GM12872 (cell line): Measurements from ENCODE around the gene GNA14.

Source experiments
- TF ChIP-seq, protein P1 (sequence below): IDR thresholded peaks from 3 replicates; pipeline ENCODE4 v1.5.1; 2011; ENCODE audit warnings: low read depth, mild to moderate bottlenecking, low read length, moderate library complexity; ENCODE audit not compliant: insufficient read depth

Gene GNA14

DNA sequence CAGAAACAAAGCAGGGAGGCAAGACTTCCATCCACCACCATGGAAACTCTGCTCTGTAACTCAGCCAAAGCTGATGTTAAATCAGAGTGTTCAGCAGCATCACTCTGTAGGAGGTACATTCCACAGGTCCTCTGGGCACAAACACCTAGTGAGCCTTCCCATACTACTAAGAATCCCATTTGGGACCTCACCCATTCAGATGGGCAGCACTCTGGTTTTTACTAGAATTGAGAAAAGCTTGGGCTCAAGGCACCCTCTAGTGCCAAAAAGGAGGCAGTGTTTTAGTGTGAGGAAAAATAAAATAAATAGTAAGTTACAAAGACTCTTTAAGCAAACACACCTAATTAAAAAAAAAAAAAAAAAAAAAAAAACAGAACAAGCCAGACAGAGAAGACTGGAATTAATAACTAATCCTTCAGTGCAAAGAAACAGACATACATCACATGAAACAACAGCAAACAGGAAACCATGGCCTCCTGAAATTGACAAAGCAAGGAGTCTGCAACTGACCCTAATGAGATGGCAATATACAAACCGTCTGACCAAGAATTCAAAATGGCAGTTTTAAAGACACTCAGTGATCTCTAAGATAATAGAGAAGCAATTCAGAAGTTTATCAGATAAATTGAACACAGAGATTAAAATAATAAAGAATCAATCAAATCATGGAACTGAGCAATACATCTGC, 159.5 kb downstream of the GNA14 start:
- TF ChIP-seq, protein P1, sequence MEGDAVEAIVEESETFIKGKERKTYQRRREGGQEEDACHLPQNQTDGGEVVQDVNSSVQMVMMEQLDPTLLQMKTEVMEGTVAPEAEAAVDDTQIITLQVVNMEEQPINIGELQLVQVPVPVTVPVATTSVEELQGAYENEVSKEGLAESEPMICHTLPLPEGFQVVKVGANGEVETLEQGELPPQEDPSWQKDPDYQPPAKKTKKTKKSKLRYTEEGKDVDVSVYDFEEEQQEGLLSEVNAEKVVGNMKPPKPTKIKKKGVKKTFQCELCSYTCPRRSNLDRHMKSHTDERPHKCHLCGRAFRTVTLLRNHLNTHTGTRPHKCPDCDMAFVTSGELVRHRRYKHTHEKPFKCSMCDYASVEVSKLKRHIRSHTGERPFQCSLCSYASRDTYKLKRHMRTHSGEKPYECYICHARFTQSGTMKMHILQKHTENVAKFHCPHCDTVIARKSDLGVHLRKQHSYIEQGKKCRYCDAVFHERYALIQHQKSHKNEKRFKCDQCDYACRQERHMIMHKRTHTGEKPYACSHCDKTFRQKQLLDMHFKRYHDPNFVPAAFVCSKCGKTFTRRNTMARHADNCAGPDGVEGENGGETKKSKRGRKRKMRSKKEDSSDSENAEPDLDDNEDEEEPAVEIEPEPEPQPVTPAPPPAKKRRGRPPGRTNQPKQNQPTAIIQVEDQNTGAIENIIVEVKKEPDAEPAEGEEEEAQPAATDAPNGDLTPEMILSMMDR: peak; percentile 42

DNA sequence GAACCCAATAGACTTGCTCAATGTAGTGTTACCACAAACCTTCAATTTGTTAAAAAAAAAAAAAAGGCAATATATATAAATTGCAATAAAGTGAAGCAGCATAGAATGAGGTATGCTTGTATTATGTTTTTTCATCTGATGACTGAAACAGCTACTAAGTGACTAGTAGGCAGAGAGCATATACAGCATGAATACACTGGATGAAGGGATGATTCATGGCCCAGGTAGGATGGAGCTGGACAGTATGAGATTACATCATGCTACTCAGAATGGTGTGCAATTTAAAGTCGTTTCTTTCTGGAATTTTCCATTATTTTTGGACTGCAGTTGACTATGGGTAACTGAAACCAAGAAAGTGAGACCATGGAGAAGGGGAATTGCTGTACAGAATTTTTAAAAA, 161.2 kb downstream of the GNA14 start:
- TF ChIP-seq, protein P1: no peak

DNA sequence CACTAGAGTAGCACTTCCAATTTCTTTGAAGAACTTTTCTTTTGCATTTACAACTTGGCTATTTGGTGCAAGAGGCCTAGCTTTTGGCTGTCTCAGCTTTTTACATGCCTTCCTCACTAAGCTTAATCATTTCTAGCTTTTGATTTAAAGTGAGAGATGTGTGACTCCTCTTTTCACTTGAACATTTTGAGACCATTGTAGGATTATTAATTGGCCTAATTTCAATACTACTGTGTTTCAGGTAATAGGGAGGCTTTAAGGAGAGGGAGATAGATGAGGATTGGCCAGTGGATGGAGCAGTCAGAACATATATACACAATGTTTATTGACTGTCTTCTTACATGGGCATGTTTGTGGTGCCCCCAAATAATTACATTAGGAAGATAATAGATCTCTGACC, 161.7 kb downstream of the GNA14 start:
- TF ChIP-seq, protein P1: no peak

DNA sequence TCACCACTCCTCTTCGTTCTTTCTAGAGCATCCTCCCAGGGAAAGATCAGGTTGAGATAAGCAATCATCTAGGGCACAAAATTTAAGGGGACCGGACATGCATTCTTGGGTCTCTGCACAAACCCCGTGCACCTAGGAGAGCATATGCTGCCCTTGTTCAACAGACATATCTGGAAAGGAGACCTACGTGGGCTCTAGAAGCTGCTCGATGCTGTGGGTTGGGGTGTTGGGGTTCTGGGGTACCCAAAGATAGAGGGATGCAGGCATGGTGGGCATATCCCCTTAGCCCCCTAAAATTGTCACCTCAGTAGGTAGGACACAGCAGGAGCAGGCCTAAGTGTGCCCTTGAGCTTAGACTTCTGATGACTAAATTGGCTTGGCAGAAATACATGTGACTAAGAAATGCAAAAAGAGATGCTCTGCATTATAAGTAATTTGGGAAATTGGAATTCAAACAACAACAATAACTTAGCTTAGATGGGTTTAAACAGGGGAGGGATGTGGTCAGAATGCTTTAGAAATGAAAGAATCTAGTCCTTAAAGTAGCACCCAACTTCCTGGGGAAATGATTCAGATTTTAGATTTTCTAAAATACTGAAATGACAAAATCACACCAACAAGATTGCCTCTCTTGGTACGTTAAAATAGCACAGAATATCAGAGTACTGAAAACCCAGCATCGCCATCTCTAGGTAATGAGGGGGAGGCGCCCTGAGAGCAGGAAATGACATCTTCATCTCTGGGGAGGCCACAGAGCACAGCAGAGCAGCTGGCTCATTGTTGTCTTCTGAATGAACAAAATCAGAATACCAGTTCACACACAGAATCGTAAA, 172.3 kb downstream of the GNA14 start:
- TF ChIP-seq, protein P1: no peak

DNA sequence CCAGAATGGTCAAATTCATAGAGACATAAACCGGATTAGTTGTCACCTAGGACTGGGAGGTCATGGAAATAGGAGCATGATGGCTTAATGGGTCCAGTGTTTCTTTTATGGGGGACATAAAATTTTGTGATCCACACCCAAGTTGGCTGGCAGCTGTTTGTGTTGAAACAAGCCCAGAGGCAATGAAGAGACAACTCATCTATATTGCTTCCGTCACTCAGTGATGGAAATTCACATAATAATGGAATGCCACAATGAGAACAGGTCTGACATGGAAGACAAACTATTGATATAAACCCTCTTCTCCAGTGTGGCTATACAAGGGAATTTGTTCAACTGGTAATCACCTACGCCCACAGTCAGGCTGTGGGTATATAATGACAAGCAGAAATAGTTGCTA, 173.2 kb downstream of the GNA14 start:
- TF ChIP-seq, protein P1: no peak

DNA sequence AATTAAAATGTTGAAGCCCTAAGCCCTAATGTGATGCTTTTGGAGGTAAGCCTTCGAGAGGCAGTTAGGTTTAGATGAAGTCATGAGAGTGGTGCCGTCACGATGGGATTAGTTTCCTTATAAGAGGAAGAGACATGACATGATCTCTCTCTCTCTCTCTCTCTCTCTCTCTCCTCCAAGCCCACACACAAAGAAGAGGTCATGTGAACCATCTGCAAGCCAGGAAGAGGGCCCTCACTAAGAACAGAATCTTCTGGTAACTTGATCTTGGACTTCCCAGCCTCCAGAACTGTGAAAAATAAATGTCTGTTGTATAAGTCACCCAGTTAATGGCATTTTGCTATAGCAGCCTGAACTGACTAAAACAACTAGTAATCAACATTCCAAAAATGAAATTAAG, 175.5 kb downstream of the GNA14 start:
- TF ChIP-seq, protein P1: no peak

DNA sequence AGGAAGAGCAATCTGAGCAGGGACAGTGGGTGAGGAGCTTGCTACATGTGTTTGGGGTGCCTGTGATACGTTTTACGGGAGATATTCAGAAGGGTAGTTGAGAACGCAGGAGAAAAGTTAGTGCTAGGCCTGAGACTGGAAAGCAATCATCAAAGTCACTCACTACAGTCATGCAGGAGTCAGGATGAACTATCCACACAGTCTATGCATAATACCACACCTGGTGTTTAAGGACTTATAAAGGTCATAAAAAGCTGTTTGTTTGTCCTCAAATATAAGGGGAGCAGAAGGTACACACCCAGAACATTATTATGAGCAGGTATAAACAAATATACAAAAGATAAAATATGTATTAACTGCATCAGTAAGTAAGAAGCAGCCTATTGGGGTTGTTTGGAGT, 176.6 kb downstream of the GNA14 start:
- TF ChIP-seq, protein P1: no peak
